GM23338 (cell line): Measurements from ENCODE around the gene PTPN20. TPM values are rescaled to one million over a fixed set of nuclear protein-coding genes. Genes with fewer than 3 reads are reported as not detected.

Experiments used
- ATAC-seq: fragments of 200-7000 bp; cut with Tn5 transposase; 3 replicates; pipeline ENCODE4 v1.9.1; 2020
- DNase-seq: peaks from one replicate; pipeline ENCODE4 v3.0.0-alpha.2; 2015; ENCODE audit warnings: low spot score
- H2AFZ ChIP-seq: fragments of 200-600 bp; sonication (generic); 2 replicates; pipeline ENCODE4 v1.8.0; 2016; ENCODE audit warnings: antibody characterized with exemption, mild to moderate bottlenecking, moderate library complexity
- H3F3A ChIP-seq: fragments of 200-600 bp; sonication (generic); replicated peaks from 2 replicates; pipeline ENCODE4 v1.8.0; 2017; ENCODE audit warnings: antibody characterized with exemption, mixed run types, low read depth
- H3K27ac ChIP-seq: fragments of 200-600 bp; sonication (generic); 2 replicates; pipeline ENCODE4 v1.6.1; 2016; ENCODE audit warnings: low read depth
- H3K27me3 ChIP-seq: fragments of 200-600 bp; sonication (generic); 2 replicates; pipeline ENCODE4 v1.8.0; 2016; ENCODE audit warnings: mild to moderate bottlenecking, mixed run types, moderate library complexity; ENCODE audit not compliant: insufficient read depth
- H3K36me3 ChIP-seq: fragments of 200-600 bp; sonication (generic); 2 replicates; pipeline ENCODE4 v1.8.0; 2016; ENCODE audit warnings: mild to moderate bottlenecking; ENCODE audit not compliant: insufficient read depth
- H3K4me1 ChIP-seq: fragments of 200-600 bp; sonication (generic); 2 replicates; pipeline ENCODE4 v1.8.0; 2016; ENCODE audit warnings: mild to moderate bottlenecking, moderate library complexity; ENCODE audit not compliant: insufficient read depth
- H3K4me2 ChIP-seq: fragments of 200-600 bp; sonication (generic); 2 replicates; pipeline ENCODE4 v1.7.1; 2017; ENCODE audit warnings: mixed run types
- H3K4me3 ChIP-seq: fragments of 200-600 bp; sonication (generic); 2 replicates; pipeline ENCODE4 v1.6.1; 2016; ENCODE audit warnings: mixed run types
- H3K79me2 ChIP-seq: fragments of 200-600 bp; sonication (generic); replicated peaks from 2 replicates; pipeline ENCODE4 v1.8.0; 2017; ENCODE audit warnings: mild to moderate bottlenecking; ENCODE audit not compliant: insufficient read depth
- H3K9me2 ChIP-seq: fragments of 200-600 bp; sonication (generic); 2 replicates; pipeline ENCODE4 v1.8.0; 2017; ENCODE audit not compliant: insufficient read depth
- H4K20me1 ChIP-seq: fragments of 200-600 bp; sonication (generic); replicated peaks from 2 replicates; pipeline ENCODE4 v1.8.0; 2017; ENCODE audit warnings: mild to moderate bottlenecking; ENCODE audit not compliant: insufficient read depth
- H3K27ac Mint-ChIP-seq: 2 replicates; pipeline ENCODE4 v1.8.0; 2020; ENCODE audit warnings: inconsistent platforms, mild to moderate bottlenecking, moderate library complexity, mixed read lengths
- H3K27me3 Mint-ChIP-seq: 3 replicates; pipeline ENCODE4 v1.8.0; 2022; ENCODE audit warnings: low read depth, mild to moderate bottlenecking, moderate library complexity, mixed read lengths, inconsistent platforms; ENCODE audit not compliant: insufficient read depth, poor library complexity
- H3K36me3 Mint-ChIP-seq: 3 replicates; pipeline ENCODE4 v1.8.0; 2021; ENCODE audit warnings: low read depth, mild to moderate bottlenecking, inconsistent platforms, moderate library complexity, mixed read lengths
- H3K4me1 Mint-ChIP-seq: 3 replicates; pipeline ENCODE4 v1.8.0; 2020; ENCODE audit warnings: mild to moderate bottlenecking, inconsistent platforms, mixed read lengths
- H3K4me3 Mint-ChIP-seq: 3 replicates; pipeline ENCODE4 v1.8.0; 2021; ENCODE audit warnings: moderate library complexity, mild to moderate bottlenecking, inconsistent platforms, mixed read lengths
- H3K9me3 Mint-ChIP-seq: 3 replicates; pipeline ENCODE4 v1.8.0; 2020; ENCODE audit warnings: moderate library complexity, mild to moderate bottlenecking, inconsistent platforms, mixed read lengths
- CREB1 ChIP-seq: fragments of 250-450 bp; sonication (Bioruptor Pico); IDR thresholded peaks from 2 replicates; pipeline ENCODE4 v1.5.0; 2020; ENCODE audit warnings: low read depth, mild to moderate bottlenecking, moderate library complexity
- EZH2 ChIP-seq: fragments of 200-600 bp; sonication (generic); IDR thresholded peaks from one replicate; pipeline ENCODE4 v1.8.0; 2017; ENCODE audit warnings: antibody characterized with exemption, mild to moderate bottlenecking, low read depth; ENCODE audit not compliant: unreplicated experiment
- EZH2phosphoT487 ChIP-seq: fragments of 200-600 bp; sonication (generic); IDR thresholded peaks from one replicate; pipeline ENCODE4 v1.8.1; 2018; ENCODE audit warnings: antibody characterized with exemption; ENCODE audit not compliant: unreplicated experiment
- JUNB ChIP-seq: IDR thresholded peaks from one replicate; pipeline ENCODE4 v1.6.1; 2016; ENCODE audit warnings: antibody characterized with exemption; ENCODE audit not compliant: unreplicated experiment
- NANOG ChIP-seq: IDR thresholded peaks from 2 replicates; pipeline ENCODE4 v1.6.1; 2016; ENCODE audit warnings: antibody characterized with exemption, borderline replicate concordance
- POLR2AphosphoS5 ChIP-seq: IDR thresholded peaks from 2 replicates; pipeline ENCODE4 v1.6.1; 2016; ENCODE audit warnings: antibody characterized with exemption, low read depth
- STAT1 ChIP-seq: IDR thresholded peaks from one replicate; pipeline ENCODE4 v1.6.1; 2016; ENCODE audit warnings: antibody characterized with exemption; ENCODE audit not compliant: unreplicated experiment
- ZNF114 ChIP-seq: fragments of 250-450 bp; sonication (Bioruptor Pico); IDR thresholded peaks from 2 replicates; pipeline ENCODE4 v1.5.0; 2020; ENCODE audit warnings: mild to moderate bottlenecking, moderate library complexity
- ZNF331 ChIP-seq: fragments of 250-450 bp; sonication (Bioruptor Pico); IDR thresholded peaks from 2 replicates; pipeline ENCODE4 v1.5.0; 2020; ENCODE audit warnings: low read depth, mild to moderate bottlenecking, moderate library complexity
- polyA plus RNA-seq: library from polyadenylated mRNA; unstranded; fragments of >200 nt; fragmentation: Nextera tagmentation; extraction: Ambion mirVana; gene quantifications from 2 replicates; pipeline ENCODE4 v1.2.1, GENCODE V29; 2016
- total RNA-seq: library from RNA; depleted of rRNA; stranded (reverse); fragments of >200 nt; shearing (Covaris generic); gene quantifications from 2 replicates; pipeline ENCODE4 v1.2.3, GENCODE V29; 2014
- TF ChIP-seq, protein P1 (sequence below): IDR thresholded peaks from one replicate; pipeline ENCODE4 v1.6.1; 2018; ENCODE audit warnings: antibody characterized with exemption; ENCODE audit not compliant: unreplicated experiment
- TF ChIP-seq, protein P2 (sequence below): fragments of 250-450 bp; sonication (Bioruptor Pico); IDR thresholded peaks from 2 replicates; pipeline ENCODE4 v1.5.0; 2020; ENCODE audit warnings: mild to moderate bottlenecking, moderate library complexity
- TF ChIP-seq, protein P3 (sequence below): IDR thresholded peaks from 2 replicates; pipeline ENCODE4 v1.6.1; 2016; ENCODE audit warnings: antibody characterized with exemption
- TF ChIP-seq, protein P4 (sequence below), 2 experiments: fragments of 200-600 bp in 1 of 2; sonication (generic) in 1 of 2; conservative IDR thresholded peaks; 2 replicates each; pipeline versions ENCODE4 v1.5.1 to v1.6.1; 2016 to 2017; ENCODE audit warnings: antibody characterized with exemption in 2 of 2, low read depth in 2 of 2, mild to moderate bottlenecking in 2 of 2, moderate library complexity in 1 of 2

PTPN20 gene
- total and polyA plus RNA-seq, 2 experiments from 2014 or later, result 0.13 TPM; not detected in 1

DNA sequence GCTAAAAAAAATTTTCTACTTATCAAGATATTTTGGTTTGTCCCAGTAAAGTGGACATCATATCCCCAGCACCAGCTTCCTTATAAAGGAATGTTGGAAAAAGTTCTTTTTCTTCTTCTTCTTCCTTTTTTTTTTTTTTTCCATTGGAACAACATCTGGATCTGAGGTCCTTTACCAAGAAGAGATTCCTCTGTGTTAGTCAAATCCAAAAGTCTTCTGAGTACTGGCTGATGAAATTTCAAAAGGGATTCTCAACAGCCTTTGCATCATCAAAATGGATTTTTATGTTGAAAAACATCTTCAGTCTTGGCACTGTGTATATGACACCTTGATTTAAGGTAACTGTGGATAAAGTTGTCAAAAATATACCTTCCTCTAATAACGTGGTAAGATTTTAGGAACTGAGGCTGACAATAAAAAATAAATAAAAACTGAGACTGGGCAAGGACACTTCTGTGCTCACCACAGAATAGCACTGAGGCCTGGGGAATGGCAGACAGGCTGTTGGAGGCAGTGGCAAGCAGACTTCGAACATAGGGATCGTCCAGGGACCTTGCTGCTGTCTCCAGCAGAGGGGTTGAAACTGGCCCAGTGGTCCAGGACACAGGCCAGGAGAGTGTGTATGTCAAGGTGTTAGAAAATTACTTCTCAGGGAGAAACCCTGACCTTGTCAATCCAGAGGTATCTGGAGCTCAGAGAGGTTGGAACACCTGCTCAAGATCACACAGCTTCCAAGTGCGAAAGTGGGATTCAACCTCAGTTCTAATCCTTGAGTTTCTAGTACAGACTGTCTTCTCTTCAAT is 130.4 kb downstream of the PTPN20 start:
- peaks cover 3% of the 10 kb centered on the region for H3K27me3 Mint-ChIP-seq
- H3K4me1 Mint-ChIP-seq, result peaks cover 8% of the 10 kb centered on the region
- H3K4me2 ChIP-seq, result no peak overlapping the region
- no peak overlapping the region for H3K27ac ChIP-seq
- H3K4me1 ChIP-seq, result no peaks in the 10 kb centered on the region
- TF ChIP-seq, protein P1, sequence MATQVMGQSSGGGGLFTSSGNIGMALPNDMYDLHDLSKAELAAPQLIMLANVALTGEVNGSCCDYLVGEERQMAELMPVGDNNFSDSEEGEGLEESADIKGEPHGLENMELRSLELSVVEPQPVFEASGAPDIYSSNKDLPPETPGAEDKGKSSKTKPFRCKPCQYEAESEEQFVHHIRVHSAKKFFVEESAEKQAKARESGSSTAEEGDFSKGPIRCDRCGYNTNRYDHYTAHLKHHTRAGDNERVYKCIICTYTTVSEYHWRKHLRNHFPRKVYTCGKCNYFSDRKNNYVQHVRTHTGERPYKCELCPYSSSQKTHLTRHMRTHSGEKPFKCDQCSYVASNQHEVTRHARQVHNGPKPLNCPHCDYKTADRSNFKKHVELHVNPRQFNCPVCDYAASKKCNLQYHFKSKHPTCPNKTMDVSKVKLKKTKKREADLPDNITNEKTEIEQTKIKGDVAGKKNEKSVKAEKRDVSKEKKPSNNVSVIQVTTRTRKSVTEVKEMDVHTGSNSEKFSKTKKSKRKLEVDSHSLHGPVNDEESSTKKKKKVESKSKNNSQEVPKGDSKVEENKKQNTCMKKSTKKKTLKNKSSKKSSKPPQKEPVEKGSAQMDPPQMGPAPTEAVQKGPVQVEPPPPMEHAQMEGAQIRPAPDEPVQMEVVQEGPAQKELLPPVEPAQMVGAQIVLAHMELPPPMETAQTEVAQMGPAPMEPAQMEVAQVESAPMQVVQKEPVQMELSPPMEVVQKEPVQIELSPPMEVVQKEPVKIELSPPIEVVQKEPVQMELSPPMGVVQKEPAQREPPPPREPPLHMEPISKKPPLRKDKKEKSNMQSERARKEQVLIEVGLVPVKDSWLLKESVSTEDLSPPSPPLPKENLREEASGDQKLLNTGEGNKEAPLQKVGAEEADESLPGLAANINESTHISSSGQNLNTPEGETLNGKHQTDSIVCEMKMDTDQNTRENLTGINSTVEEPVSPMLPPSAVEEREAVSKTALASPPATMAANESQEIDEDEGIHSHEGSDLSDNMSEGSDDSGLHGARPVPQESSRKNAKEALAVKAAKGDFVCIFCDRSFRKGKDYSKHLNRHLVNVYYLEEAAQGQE, result no peak
- TF ChIP-seq ZNF331 (CRISPR knock-in tag) (no peak), POLR2AphosphoS5 (no peak), EZH2phosphoT487 (no peak), JUNB (no peak), EZH2 (no peak), ZNF114 (CRISPR knock-in tag) (no peak), NANOG (no peak), STAT1 (no peak), CREB1 (CRISPR knock-in tag) (no peak)
- TF ChIP-seq, protein P2, sequence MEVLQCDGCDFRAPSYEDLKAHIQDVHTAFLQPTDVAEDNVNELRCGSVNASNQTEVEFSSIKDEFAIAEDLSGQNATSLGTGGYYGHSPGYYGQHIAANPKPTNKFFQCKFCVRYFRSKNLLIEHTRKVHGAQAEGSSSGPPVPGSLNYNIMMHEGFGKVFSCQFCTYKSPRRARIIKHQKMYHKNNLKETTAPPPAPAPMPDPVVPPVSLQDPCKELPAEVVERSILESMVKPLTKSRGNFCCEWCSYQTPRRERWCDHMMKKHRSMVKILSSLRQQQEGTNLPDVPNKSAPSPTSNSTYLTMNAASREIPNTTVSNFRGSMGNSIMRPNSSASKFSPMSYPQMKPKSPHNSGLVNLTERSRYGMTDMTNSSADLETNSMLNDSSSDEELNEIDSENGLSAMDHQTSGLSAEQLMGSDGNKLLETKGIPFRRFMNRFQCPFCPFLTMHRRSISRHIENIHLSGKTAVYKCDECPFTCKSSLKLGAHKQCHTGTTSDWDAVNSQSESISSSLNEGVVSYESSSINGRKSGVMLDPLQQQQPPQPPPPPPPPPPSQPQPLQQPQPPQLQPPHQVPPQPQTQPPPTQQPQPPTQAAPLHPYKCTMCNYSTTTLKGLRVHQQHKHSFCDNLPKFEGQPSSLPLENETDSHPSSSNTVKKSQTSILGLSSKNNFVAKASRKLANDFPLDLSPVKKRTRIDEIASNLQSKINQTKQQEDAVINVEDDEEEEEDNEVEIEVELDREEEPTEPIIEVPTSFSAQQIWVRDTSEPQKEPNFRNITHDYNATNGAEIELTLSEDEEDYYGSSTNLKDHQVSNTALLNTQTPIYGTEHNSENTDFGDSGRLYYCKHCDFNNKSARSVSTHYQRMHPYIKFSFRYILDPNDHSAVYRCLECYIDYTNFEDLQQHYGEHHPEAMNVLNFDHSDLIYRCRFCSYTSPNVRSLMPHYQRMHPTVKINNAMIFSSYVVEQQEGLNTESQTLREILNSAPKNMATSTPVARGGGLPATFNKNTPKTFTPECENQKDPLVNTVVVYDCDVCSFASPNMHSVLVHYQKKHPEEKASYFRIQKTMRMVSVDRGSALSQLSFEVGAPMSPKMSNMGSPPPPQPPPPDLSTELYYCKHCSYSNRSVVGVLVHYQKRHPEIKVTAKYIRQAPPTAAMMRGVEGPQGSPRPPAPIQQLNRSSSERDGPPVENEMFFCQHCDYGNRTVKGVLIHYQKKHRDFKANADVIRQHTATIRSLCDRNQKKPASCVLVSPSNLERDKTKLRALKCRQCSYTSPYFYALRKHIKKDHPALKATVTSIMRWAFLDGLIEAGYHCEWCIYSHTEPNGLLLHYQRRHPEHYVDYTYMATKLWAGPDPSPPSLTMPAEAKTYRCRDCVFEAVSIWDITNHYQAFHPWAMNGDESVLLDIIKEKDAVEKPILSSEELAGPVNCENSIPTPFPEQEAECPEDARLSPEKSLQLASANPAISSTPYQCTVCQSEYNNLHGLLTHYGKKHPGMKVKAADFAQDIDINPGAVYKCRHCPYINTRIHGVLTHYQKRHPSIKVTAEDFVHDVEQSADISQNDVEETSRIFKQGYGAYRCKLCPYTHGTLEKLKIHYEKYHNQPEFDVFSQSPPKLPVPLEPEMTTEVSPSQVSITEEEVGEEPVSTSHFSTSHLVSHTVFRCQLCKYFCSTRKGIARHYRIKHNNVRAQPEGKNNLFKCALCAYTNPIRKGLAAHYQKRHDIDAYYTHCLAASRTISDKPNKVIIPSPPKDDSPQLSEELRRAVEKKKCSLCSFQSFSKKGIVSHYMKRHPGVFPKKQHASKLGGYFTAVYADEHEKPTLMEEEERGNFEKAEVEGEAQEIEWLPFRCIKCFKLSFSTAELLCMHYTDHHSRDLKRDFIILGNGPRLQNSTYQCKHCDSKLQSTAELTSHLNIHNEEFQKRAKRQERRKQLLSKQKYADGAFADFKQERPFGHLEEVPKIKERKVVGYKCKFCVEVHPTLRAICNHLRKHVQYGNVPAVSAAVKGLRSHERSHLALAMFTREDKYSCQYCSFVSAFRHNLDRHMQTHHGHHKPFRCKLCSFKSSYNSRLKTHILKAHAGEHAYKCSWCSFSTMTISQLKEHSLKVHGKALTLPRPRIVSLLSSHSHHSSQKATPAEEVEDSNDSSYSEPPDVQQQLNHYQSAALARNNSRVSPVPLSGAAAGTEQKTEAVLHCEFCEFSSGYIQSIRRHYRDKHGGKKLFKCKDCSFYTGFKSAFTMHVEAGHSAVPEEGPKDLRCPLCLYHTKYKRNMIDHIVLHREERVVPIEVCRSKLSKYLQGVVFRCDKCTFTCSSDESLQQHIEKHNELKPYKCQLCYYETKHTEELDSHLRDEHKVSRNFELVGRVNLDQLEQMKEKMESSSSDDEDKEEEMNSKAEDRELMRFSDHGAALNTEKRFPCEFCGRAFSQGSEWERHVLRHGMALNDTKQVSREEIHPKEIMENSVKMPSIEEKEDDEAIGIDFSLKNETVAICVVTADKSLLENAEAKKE, result no peak
- TF ChIP-seq, protein P3, sequence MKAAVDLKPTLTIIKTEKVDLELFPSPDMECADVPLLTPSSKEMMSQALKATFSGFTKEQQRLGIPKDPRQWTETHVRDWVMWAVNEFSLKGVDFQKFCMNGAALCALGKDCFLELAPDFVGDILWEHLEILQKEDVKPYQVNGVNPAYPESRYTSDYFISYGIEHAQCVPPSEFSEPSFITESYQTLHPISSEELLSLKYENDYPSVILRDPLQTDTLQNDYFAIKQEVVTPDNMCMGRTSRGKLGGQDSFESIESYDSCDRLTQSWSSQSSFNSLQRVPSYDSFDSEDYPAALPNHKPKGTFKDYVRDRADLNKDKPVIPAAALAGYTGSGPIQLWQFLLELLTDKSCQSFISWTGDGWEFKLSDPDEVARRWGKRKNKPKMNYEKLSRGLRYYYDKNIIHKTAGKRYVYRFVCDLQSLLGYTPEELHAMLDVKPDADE, result no peak
- TF ChIP-seq, protein P4, sequence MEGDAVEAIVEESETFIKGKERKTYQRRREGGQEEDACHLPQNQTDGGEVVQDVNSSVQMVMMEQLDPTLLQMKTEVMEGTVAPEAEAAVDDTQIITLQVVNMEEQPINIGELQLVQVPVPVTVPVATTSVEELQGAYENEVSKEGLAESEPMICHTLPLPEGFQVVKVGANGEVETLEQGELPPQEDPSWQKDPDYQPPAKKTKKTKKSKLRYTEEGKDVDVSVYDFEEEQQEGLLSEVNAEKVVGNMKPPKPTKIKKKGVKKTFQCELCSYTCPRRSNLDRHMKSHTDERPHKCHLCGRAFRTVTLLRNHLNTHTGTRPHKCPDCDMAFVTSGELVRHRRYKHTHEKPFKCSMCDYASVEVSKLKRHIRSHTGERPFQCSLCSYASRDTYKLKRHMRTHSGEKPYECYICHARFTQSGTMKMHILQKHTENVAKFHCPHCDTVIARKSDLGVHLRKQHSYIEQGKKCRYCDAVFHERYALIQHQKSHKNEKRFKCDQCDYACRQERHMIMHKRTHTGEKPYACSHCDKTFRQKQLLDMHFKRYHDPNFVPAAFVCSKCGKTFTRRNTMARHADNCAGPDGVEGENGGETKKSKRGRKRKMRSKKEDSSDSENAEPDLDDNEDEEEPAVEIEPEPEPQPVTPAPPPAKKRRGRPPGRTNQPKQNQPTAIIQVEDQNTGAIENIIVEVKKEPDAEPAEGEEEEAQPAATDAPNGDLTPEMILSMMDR (conservative IDR thresholded peaks at IDR 0.05; ENCODE audit: low read depth in 2 of 2), result no peak
- H3K9me3 Mint-ChIP-seq, result no peaks in the 10 kb centered on the region
- no peaks in the 10 kb centered on the region for H3K36me3 Mint-ChIP-seq
- no peaks in the 10 kb centered on the region for H3K79me2 ChIP-seq
- H4K20me1 ChIP-seq, result no peaks in the 10 kb centered on the region
- no peaks in the 10 kb centered on the region for H3K9me2 ChIP-seq
- H3K4me3 ChIP-seq, result no peak overlapping the region
- no peaks in the 10 kb centered on the region for H3K27me3 ChIP-seq
- no peak overlapping the region for H2AFZ ChIP-seq
- H3F3A ChIP-seq, result no peaks in the 10 kb centered on the region
- no peaks in the 10 kb centered on the region for H3K36me3 ChIP-seq
- DNase-seq (no peak), ATAC-seq (no peak)
- no peak overlapping the region for H3K27ac Mint-ChIP-seq
- H3K4me3 Mint-ChIP-seq, result no peak overlapping the region
